ENCODE data around the gene PAK6.

PAK6 gene

DNA sequence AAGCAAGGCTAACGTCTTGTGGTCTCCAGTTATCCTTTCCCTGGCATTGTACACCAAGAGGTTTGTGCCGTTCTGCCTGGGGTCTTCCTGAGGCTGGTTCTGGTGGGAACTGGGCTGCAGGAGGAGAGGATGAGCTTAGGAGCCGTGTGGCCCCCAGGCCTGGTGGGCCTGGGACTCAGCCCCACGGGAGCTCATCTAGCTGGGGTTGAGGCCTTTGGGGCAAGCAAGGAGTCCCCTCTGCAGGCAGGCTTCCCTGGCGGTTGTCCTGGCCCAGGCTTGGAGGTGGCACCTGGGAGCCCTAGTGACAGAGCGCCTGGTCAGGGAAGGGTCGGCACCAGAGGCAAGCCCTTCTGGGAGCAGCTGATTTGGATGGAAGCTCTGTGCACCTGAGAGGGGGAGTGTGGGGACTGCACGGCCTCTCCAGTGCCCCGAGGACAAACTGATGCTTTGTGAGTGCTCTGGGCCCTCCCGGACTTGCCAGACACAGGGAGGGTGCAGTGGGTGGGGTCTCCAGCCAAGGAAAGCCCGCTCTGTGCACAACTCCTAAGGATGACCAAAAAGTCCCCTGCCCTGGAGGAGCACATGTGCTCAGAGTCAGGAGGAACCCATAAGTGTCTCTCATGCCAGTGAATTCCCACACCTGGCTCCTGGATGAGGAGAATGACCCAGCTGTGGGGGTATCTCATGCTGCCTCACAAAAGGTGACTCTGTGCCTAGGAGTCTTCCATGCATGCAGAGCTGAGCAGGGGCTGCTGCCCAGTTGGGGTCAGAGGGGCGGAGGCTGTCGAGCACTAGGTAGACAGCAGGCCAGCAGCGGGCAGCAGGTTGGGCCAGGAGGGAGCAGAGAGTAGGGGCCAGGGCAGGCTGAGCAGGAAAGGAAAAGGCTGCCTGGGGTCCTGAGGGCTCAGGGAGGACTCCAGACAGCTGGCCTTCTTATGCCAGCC lies 2.7 kb downstream of the PAK6 start:
- no peak for DNase-seq (ENCODE audit: low spot score)

DNA sequence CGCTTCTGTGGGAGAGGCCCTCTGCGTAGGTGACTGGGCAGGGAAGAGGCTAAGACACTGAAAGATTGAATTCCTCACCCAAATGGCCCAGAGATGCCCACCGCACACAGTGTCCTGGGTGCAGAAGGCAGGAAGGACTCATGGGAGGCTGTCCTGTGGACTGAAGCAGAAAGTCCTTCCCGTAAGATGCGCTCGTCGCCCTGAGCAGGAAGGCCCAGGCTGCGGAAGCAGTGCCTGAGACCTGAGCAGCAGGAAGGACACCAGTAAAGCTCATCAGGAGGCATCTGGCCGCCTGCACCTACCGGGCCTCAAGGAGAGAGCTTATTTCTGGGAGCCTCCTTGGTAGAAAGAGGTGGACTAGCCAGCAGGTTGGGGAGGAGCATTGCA lies 3.3 kb downstream of the PAK6 start:
- no peak for DNase-seq (ENCODE audit: low spot score)

DNA sequence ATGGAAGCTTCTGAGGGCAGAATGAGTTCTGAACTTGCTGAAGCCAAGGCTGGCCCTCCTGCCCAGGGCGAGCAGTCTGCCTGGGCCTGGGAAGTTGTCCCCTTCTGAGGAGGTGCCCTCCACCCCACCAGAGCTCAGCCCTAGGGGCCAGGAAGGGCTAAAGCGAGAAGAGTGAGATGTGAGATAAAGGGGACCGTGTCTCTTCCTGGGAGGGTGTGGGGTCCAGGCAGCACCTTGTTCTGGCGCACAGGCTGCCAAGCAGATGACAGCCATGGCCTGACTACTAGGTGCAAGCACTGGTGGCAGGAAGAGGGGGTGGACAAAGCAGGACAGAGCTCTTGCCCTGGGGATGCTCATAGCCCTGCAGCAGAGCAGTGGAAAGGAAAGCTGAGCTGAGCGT lies 3.7 kb downstream of the PAK6 start:
- DNase-seq (ENCODE audit: low spot score) = no peak

DNA sequence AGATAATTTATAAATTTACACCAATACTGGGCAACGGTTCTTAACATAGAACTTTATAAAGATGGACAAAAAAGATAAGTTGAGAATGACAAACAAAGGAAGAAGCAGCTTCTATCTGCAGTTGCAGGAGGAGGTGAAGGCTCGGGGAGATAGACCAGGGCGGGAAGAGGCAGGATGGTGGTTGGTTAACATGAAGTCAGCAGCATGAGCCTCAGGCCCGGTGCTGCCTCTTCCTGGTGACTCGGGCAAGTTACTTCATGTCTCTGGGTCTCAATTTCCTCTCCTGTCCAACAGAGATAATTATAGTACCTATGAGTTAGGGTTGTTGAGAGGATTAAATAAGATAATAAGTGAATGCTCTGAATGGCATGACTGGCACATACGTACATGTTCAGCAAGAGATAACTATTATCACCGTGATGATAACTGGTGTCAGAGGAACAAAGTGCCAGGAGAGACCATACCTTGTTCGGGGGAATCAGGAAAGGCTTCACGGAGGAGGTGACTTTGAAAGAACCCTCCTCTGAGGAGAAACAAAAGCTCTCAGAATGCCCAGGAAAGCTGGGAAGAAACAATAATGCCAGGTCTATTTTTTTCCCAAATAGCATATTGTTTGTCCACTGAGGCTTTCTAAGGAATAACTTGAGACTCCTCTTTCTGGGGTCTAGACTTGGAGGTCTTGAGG lies 4.4 kb downstream of the PAK6 start:
- no peak for DNase-seq (ENCODE audit: low spot score)

DNA sequence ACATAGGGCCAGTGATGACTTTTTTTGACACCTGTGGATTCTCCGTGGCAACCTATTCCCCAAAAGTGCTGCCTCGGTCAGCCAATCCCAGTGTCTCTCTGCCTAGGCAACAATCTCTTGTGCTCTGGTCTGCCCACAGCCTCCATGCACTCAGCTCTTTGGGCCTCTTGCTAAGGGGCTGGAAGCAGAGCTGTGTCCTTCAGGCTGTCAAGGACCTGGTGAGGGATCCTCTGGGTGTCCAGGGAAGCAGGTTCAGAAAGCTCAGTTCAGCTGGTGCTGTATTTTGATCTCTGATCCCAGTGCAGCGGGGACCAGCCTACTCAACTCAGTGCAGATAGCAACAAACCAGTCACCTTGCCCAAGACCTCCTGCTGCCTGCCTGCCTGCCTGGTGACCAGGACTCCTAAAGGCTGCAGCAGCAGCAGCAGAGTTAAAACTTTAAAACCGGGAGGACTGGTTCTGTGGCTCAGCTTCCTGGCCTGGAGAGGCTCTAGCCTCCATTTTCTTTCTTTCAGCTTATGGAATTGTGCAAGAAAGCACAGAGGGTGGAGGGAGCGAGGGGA lies 6.2 kb downstream of the PAK6 start:
- DNase-seq (ENCODE audit: low spot score) = no peak

DNA sequence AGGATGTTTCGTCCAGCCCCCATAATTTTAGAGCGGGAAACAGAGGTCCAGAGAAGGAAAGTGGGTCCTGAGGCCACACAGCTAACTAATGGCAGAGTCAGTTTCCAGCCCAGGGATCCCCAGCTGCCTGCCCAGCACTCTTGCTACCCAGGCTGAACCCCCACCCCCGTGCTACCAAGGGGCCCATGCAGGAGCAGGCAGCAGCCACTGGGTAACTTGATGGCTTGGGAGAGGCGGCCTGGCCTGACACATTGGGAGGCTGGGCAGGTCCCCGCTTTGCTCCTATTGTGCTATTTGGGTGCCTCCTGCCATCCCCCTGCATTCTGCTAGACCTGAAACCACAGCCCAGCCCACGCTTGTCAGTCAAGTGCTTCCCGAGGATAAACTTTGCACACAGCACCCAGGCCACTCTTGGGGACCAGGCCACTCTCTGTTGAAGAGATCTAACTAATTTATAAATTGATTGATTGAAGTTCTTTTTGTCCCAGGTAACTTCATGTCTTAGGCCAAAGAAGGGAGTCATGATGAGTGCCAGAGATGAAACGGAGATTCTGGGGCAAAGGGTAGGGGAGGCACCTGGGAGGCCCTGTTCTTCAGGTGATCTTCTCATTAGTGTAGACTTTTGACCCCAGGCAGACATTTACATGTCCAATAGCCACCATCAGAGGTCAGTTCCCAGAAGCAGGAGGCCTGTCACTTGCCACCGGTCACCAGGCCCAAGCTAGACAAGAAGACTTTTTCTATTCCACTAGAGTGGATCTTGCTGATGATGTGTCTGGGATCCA lies 7.0 kb downstream of the PAK6 start:
- no peak for DNase-seq (ENCODE audit: low spot score)

DNA sequence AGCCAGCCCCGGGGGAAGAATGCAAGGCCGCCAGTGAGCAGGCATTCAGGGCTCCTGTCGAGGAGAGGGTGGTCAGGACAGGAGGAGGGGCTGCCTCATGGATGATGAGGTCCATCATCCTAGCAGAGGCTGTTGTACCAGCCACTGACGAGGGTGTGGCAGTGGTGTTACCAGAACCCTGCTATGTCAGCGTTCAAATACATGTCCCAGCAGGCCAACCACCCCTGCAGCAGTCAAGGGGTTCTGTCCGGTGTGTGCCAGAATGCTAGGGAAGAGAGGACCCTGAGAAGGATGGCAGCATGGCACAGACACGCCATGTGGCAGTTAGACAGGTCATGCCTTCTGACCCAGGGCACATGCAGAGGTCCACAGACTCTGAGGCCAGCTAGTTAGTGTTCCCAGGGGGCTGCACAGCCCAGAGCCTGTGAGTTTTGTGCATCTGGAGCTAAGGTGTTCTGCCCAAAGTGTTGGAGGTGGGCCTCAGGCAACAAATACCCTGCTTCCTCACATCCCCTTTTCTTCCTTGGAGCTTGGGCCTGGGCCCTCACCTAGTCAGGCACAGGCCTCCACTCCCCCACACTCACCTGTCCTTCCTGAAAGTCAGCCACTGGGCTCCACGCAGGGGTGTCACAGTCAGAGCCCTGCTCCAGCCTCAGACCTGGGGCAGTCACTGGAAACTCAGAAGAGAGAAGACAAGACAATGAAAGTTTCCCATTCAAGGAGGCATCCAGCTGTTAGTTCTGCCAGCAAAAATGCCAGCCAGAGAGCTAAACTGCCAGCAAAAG lies 7.8 kb downstream of the PAK6 start:
- DNase-seq (ENCODE audit: low spot score) = no peak

DNA sequence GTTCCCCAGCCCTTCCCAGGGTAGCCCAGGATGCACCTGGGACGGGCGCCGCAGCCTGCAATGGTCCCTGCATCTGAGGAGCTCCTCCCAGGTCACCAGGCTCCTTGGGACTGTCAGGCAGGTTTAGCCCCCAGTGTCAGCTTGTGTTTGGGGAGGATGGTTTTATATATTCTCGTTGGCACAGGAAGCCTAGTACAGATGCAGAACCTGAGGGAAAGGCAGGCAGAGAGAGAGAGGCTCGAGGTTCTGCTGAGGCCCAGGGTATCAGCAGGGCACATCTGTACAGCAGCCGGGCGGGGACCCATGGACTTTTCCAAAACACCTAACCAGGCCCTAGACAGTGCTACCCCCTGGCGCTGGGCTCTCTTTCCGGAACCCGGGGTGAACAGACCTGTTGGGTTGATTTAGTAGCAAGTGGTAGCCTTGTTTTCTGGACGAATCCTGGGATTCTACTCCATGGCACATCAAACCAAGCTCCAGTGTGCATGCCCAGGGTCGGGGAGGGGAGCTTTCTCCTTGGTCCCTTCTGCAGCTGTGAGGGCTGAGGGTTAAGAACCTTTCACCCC lies 8.6 kb downstream of the PAK6 start:
- no peak for DNase-seq (ENCODE audit: low spot score)

DNA sequence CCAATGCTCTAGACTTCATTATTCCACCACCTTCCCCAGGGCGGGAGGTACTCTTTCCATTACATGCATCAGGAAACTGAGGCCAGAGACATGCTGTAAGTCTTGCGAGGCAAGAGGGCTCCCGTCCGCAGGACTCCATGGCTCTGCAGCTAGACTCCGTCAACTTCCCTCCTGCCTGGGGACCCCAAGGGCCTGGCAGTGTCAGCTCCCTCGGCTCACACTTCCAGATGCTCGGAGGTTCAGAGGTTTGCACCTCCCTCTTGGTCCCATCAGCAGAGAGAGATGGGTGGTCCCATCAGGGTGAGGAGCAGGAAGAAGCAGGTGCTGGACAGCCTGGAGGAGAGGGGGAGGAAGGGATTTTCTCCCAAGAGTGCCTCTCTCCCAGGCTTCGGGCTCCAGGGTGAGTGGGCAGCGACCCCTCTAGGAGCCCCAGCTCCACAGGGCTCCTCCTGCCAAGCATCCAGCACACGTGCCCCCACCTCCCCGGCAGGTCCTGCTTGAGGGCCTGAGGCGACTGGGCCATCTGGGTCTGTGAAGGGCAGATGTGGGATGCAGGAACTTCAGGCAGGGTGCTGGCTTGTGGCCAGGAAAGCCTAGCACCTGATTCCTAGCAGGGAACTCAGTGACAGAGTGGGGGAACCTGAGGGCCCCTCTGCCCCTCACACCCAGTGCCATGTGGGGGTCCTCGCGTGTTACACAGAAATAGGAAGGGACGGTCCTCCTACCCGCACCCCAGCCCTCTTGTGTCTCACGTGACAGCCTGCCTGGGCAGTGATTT lies 9.3 kb downstream of the PAK6 start:
- no peak for DNase-seq (ENCODE audit: low spot score)

DNA sequence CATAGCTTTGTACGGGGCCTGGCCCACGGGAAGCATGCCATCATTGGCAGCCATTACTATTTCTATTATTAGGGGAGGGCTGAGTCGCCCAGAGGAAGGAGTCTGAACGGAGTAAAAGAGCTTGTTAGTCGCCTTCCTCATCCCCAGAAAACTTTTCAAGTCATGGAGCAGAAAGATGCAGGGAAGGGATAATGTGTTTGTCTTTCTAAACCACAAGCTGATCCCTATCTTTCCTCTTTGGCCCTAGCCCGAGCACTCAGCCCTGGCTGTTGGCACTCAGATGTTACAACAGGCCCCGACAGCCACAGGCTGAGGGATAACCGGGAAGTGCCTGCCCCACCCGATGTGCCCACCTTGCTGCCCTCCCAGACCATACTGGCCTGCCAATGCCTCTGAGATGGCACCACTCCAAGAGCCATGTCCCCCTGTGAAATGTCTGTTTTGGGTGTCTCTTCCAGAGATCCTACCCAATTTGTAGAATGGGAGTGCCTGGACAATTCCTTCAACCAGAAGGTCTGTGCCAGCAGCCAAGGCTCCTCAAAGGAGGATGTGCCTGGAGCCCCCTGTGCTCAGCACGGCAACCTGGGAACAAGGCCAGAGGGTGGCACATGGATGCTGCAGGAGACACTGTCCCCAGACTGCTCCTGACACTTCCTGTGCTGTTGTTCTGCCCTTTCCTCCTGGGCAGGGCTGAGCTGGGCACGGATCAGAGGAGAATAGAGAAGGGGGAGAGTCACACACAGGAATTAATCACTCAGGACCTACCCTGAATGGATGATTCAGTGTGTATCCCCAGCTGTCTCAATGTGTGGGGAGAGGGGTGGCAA lies 10.8 kb downstream of the PAK6 start:
- no peak for DNase-seq (ENCODE audit: low spot score)

DNA sequence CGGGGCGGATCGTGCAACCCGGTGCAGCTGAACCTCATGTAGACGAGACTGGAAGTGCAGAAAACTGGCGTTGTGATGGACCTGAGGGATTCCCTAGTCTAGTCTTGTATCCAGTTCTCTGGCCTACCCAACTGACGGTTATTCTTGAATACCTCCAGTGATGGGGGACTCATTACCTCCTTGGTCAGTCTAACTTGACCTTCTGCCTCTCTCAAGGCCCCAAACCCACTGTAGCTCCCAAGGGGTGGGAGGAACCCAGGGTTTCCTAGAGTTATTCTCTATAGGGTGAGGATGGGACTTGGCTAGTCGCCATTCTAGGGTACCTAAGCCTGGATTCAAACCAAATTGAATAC lies 11.4 kb downstream of the PAK6 start:
- DNase-seq (ENCODE audit: low spot score) = no peak

DNA sequence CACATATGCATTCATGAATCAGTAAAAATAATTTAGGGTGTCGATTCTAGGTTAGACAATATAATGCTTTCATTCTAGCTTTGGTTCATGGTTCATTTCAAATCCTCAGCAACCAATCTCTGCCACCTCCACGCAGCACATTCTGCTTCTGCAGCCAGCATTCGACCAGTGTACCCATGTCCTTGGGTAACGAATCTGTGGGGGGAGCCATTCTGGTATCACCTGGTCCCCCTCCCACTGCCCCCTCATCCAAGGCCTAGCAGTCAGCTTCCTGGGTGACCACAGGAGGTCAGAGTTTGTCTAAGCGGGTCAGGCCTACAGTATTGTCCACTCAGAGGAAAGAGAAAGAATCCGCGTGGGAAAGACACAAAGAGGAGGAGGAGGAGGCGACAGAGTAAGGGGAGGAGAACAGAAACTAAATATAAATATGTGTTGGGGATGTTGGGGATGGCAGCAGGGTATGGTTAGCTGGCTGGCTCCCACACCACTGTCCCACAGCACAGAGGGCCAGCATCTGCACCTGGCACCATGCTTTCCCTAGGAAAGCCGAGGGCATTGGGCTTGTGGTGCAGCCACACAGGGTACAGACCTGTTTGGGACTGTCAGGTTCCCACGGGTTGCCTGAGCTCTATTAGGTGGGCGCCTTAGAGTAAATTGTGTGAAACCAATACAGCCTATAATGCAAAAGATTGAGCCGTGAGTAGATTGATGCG lies 12.1 kb downstream of the PAK6 start:
- no peak for DNase-seq (ENCODE audit: low spot score)

DNA sequence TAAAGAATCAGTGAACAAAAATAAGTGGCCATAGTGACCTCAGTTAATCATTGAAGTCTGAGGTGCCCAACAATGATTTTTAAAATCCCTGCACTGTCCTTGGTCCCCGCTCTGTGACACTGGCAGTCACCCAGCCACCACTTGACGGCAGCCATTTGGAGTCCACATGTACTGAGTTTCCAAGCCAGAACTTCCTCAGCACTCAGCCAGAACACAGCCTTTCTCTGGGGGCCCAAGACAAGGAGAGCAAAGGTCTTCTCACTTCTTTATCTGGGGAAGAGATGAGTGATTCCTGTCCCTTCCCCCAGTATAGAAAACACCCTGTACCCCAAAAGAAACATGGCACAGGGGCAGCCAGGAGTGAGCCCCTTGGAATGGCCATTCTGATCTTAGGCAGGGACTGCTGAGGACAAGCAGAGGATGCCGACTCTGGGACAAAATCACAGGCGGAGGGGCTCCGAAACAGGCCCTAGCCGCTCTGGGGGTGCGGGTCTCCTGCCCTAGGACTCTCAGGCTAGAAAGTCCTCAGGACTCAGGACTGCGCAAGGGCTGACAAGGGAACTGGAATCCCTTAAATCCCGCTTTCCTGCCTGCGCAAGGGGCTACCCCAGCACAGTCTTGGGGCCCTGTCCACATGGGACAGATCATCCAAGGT lies 12.8 kb downstream of the PAK6 start:
- DNase-seq (ENCODE audit: low spot score) = no peak

DNA sequence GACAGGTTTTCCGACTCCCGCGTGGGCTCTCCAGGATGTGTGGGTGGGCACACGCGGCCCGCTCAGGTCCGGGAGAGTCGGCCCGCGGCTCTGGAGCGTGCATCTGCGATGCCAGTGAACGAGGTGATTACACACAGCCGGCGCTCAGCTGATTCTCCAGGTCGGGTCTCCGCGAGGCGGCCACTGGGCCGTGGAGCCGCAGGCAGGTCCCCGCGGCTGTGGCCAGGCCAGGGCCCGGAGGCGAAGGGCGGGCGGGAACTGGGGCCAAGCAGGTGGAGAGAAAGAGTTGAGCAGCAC lies 13.2 kb downstream of the PAK6 start:
- no peak for DNase-seq (ENCODE audit: low spot score)

DNA sequence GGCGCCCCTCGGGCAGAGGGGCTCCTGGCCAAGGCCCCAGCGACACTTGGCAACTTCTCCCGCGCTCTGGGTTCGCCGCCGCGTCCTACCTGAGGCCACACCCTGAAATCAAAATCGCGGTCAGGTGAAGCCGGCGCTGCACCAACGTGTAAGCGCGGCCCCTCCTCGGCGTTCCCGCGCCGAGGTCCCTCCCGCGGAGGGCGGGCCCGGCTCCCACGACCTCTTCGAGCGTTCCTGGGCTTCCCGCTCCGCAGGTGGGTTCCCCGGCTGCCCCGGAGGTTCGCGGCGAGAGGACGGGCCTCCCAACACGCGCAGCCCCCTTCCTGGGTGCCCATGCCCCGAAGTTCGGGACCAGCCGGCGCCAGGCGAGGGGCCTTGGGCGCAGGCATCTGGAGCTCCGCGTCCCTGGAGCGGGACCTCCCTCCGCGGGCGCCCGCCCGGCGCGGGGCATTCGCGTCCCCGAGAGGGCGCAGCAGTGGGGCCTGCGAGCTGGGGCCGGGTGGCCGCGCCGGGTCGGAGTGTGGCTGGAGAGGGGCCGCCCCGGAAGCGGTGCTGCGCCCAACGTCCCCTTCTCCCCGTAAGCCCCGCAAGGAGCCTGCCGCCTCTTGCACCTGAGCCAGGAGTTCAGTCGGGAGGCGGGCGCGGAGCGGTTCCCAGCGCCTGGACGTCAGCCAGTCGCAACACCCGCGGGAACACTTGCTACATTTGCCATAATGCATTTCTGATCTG lies 13.7 kb downstream of the PAK6 start:
- DNase-seq (ENCODE audit: low spot score) = no peak

DNA sequence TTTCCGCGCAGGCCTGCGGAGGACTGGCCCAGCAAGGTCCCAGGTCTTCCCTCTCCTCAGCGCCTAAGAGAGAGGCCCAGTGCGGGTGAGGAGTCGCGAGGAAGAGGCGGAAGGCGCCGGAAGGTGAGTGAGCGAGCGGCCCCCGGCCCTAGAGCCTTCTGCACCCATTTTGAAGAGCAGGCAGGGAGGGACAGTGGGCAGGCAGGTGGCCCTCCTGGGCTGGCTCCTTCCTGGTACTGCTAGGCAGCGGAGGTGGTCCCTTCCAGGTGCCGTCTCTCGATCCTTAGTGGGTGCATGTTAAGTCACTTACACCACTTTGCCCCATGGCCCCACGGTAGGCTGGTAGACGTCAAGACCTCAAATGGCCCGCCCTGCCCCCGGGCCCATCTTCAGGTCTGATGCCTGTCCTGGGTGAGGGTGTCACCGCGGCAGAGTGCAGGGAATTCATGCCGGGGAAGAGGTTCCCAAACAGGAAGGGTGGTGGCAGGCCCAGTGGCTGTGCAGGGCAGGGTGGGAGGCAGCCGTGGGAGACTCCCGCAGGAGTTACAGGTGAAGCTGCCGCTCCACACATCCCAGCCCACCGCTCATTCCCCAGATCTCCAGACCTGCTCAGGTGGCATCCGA lies 14.4 kb downstream of the PAK6 start:
- no peak for DNase-seq (ENCODE audit: low spot score)

DNA sequence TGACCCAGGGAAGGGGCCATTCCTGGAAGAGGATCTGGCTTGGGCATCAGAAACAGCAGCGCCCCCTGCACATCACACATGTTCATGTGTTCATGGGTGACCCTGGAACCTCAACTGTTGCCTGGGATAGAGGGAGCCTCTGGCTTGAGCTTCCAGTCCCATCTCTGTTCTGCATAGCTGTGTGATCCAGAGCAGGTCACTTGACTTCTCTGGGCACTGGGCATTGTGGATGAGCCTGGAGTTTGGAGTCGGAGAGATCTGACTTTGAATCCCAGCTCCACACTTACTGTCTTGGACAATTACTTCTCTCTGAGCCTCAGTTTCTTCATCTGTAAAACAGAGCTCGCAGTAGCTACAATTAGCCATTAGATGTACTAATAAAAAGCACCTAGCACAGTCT lies 15.6 kb downstream of the PAK6 start:
- DNase-seq (ENCODE audit: low spot score) = no peak

DNA sequence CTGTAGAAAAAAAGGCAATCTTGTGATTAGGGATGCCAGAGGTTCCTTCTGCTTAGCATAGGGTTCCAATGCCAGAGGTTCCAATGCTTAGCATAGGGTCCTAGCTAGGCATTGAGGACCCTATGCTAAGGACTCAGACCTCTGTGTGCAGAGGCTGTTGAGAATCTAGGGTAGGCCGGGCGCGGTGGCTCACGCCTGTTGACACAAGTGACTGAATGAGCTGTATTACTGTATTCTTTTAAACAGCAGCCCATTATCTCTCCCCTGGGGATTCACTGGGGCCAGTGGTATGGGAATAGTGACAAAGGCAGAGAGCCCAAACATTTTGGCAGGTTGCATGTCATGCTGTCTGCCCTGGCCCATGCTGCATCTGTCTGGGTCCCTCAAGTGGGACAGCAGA lies 16.2 kb downstream of the PAK6 start:
- DNase-seq (ENCODE audit: low spot score) = no peak
